Stomach (tissue), 9 donors: ENCODE results near the gene NUP93. TPM values are rescaled to one million over a fixed set of nuclear protein-coding genes. Genes with fewer than 3 reads are reported as not detected.

Source experiments
- DNase-seq, 2 donors: peaks; one replicate each; pipeline versions ENCODE4 v3.0.0 to v3.0.0-alpha.2; 2013 to 2019
- H3K27ac ChIP-seq, 5 donors: fragments of 200-600 bp in 4 of 5; sonication (generic) in 4 of 5; one replicate each; pipeline ENCODE4 v1.5.1; 2013 to 2019; ENCODE audit warnings: mild to moderate bottlenecking in 1 of 5, moderate library complexity in 1 of 5
- H3K27me3 ChIP-seq, 3 donors: fragments of 200-600 bp; sonication (generic); one replicate each; pipeline ENCODE4 v1.5.1; 2017 to 2019; ENCODE audit warnings: mixed run types in 1 of 3
- H3K36me3 ChIP-seq, 4 donors: fragments of 200-600 bp; sonication (generic); 1 replicate in 3 of 4; 2 replicates in 1 of 4; pipeline ENCODE4 v1.5.1; 2016 to 2019
- H3K4me1 ChIP-seq, 4 donors: fragments of 200-600 bp; sonication (generic); one replicate each; pipeline ENCODE4 v1.5.1; 2016 to 2019
- H3K4me3 ChIP-seq, 4 donors: fragments of 200-600 bp; sonication (generic) in 3 of 4; one replicate each; pipeline ENCODE4 v1.5.1; 2016 to 2019; ENCODE audit warnings: mild to moderate bottlenecking in 1 of 4
- H3K9me3 ChIP-seq, 4 donors: fragments of 200-600 bp; sonication (generic); one replicate each; pipeline ENCODE4 v1.5.1; 2016 to 2019
- EP300 ChIP-seq: sonication (generic); formaldehyde crosslinking; IDR thresholded peaks from one replicate; pipeline ENCODE4 v1.6.1; 2017; ENCODE audit warnings: antibody characterized with exemption
- POLR2A ChIP-seq, 4 donors: fragments of 450-650 bp; IDR thresholded peaks; one replicate each; pipeline ENCODE4 v1.6.1; 2016; ENCODE audit warnings: antibody characterized with exemption in 4 of 4, control low read depth in 2 of 4, mild to moderate bottlenecking in 1 of 4, moderate library complexity in 1 of 4
- POLR2AphosphoS5 ChIP-seq, 3 donors: sonication (generic); formaldehyde crosslinking; IDR thresholded peaks; one replicate each; pipeline ENCODE4 v1.6.1; 2016; ENCODE audit warnings: antibody characterized with exemption in 3 of 3
- WGBS, 5 donors: extraction: QIAGEN DNeasy Blood & Tissue Kit in 3 of 5; methylation state at CpG; one replicate each; pipeline versions ENCODE4 v1.1.5 to v1.1.7; 2013 to 2018; 5-methylcytosine and 5-hydroxymethylcytosine counted together
- intact Hi-C: fragments of 100-400 bp; cut with DNase I; formaldehyde crosslinking; loops from one replicate; pipeline ENCODE4 v1.15.1; 2023; ENCODE audit warnings: low total_unique reads
- polyA plus RNA-seq, 3 donors: library from polyadenylated mRNA; stranded (reverse); fragments of 200-250 nt; gene quantifications; one replicate each; pipeline ENCODE4 v1.2.3, GENCODE V29; 2013
- total RNA-seq, 5 donors: library from RNA; depleted of rRNA; stranded (reverse); fragments of >200 nt; gene quantifications; one replicate each; pipeline versions ENCODE4 v1.1.0 to v1.2.3, GENCODE V29; 2014 to 2016
- TF ChIP-seq, protein P1 (sequence below), 7 experiments: fragments of 450-650 bp in 4 of 7; fragments of 200-600 bp in 3 of 7; sonication (generic) in 3 of 7; IDR thresholded peaks; one replicate each; pipeline ENCODE4 v1.5.1; 2016 to 2019; ENCODE audit warnings: antibody characterized with exemption in 7 of 7, control low read depth in 2 of 7, mild to moderate bottlenecking in 1 of 7
- donor health status: healthy with polysubstance abuse.
- donor health status: Bipolar disorder and iron deficiency.
- donor health status: healthy.

The NUP93 gene
- total and polyA plus RNA-seq, 8 donors: 26.7 to 184 (median 47.2) TPM

DNA sequence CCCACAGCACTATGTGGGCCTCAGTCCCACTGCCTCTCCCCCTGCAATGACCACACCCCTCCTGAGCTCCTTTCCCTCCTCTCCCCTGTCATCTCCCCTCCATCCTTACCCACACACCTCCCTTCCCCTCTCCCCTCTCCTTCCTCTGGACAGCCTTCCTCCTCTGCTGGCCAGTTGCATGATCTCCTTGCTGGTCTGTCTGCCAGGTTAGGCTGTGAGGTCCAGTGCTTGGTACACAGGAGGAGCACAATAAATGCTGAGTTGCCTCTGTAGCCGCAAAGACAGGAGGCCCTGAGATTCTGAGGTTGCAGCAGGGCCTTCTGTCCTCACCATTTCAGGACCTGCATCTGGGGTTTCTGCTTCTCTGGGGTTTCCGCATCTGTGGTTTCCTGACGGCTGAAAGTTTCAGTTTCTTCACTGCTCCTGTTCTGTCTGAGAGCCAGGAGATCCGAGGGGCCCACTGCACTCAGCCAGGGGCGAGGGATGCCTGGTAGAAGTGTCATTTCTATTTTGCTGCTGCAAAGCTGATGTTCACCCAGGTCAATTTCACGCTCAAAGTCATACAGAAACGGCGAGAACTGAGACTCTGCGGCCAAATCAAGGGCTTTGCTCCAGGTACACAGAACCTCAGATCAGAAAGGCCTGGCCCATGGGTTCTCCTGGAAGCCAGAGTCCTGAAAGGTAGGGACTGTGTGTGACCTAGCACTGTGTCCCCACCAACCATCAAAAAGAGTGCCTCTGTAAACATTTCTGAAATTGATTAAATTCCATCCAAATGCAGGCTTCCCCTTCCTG is 130.5 kb downstream of the NUP93 start:
- 57 to 74% (median 69%) methylated on average over 9 of the region's 9 CpGs for WGBS, 5 donors
- H3K36me3 ChIP-seq: no peaks in the 10 kb centered on the region
- intact Hi-C loops: no loop called here
- DNase-seq: peak in 1 of 2 donors; percentile 40
- H3K4me3 ChIP-seq: no peak overlapping the region
- no peak for TF ChIP-seq EP300
- TF ChIP-seq, protein P1, sequence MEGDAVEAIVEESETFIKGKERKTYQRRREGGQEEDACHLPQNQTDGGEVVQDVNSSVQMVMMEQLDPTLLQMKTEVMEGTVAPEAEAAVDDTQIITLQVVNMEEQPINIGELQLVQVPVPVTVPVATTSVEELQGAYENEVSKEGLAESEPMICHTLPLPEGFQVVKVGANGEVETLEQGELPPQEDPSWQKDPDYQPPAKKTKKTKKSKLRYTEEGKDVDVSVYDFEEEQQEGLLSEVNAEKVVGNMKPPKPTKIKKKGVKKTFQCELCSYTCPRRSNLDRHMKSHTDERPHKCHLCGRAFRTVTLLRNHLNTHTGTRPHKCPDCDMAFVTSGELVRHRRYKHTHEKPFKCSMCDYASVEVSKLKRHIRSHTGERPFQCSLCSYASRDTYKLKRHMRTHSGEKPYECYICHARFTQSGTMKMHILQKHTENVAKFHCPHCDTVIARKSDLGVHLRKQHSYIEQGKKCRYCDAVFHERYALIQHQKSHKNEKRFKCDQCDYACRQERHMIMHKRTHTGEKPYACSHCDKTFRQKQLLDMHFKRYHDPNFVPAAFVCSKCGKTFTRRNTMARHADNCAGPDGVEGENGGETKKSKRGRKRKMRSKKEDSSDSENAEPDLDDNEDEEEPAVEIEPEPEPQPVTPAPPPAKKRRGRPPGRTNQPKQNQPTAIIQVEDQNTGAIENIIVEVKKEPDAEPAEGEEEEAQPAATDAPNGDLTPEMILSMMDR (IDR thresholded peaks at IDR 0.05): no peak
- TF ChIP-seq POLR2AphosphoS5 (IDR thresholded peaks at IDR 0.05): no peak
- TF ChIP-seq POLR2A (IDR thresholded peaks at IDR 0.05): no peak
- H3K27me3 ChIP-seq: no peaks in the 10 kb centered on the region
- H3K4me1 ChIP-seq: peaks cover 0 to 5% (median 2%) of the 10 kb centered on the region in 4 donors
- H3K9me3 ChIP-seq: no peaks in the 10 kb centered on the region
- H3K27ac ChIP-seq: no peak overlapping the region

DNA sequence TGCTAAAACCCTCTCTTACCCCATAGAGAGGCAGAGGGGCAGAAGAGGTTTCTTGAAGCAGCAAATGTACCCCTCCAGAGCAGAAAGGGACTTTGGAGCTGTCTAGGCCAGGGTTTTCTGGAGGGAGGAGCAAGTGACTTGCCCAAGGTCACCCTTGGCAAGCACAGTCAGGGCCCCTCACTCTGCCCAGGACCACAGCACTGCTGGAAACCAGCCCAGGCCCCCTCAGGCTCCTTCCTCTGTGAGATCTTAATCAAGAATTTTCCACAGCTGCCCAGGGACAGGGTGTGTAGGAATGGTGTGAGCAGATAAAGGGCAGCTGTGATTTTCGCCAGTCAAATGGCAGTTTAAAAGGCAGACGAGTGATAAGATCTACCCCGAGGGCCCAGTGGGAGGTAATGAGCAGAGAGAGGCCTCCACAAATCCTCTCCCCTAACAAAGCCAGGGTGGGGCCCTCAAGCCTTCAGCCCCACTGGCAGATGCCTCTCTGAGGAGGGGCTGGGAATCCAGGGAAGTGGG is 131.2 kb downstream of the NUP93 start:
- no peak overlapping the region for H3K27ac ChIP-seq
- no peaks in the 10 kb centered on the region for H3K9me3 ChIP-seq
- no peak for DNase-seq
- no peak overlapping the region for H3K4me3 ChIP-seq
- no peaks in the 10 kb centered on the region for H3K27me3 ChIP-seq
- no peak for TF ChIP-seq POLR2A (IDR thresholded peaks at IDR 0.05)
- H3K36me3 ChIP-seq: no peaks in the 10 kb centered on the region
- intact Hi-C loops: no loop called here
- H3K4me1 ChIP-seq: peaks cover 0 to 5% (median 2%) of the 10 kb centered on the region in 4 donors
- WGBS, 5 donors: 37 to 58% (median 49%) methylated on average over 3 of the region's 3 CpGs

DNA sequence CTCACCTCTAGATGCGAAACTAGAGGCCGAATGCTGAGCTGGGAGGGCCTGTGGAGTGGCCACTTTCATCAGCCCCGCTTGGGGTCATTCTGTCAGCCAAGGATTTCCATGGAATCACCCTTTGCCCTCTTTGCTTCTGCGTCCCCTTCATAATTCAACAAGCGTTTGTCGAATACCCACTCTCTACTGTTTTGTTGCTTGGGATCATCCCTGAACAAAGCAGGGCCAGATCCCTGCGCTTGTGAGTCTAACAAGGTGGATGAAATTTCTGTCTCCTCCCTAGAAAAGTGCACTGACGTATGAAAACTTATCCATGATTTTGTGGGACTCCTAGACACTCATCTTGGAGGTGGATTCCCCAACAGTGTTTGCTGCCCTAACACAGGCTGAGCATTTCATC is 131.8 kb downstream of the NUP93 start:
- no peaks in the 10 kb centered on the region for H3K27me3 ChIP-seq
- H3K4me3 ChIP-seq: no peak overlapping the region
- intact Hi-C loops: no loop called here
- DNase-seq: no peak
- TF ChIP-seq POLR2A (IDR thresholded peaks at IDR 0.05): no peak
- TF ChIP-seq POLR2AphosphoS5 (IDR thresholded peaks at IDR 0.05): no peak
- TF ChIP-seq, protein P1 (IDR thresholded peaks at IDR 0.05): no peak
- no peak for TF ChIP-seq EP300
- no peaks in the 10 kb centered on the region for H3K9me3 ChIP-seq
- peaks cover 0 to 5% (median 2%) of the 10 kb centered on the region in 4 donors for H3K4me1 ChIP-seq
- 93 to 97% (median 96%) methylated on average over 8 of the region's 8 CpGs for WGBS, 5 donors
- no peak overlapping the region for H3K27ac ChIP-seq
- no peaks in the 10 kb centered on the region for H3K36me3 ChIP-seq

DNA sequence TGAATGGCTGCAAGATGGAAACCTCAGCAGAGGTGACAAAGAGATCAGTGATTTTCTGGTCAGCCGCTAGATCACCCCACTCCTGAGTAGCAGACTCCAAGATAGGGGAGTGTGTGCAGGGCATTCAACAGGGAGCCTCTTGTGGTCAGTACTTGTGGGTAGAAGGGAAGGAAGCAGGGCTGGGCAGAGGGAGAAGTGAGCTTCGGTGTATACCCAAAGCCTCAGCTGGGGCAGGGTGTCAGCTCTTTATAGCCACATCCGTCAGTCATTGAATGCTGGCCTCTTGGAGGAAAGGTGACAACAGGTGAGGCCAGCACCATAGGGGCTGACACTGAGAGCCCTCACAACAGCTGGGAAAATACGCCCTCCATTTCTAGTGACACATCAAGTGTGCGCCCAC is 132.8 kb downstream of the NUP93 start:
- Histone ChIP-seq H3K27ac (no peak overlapping the region), H3K27me3 (no peaks in the 10 kb centered on the region), H3K4me3 (no peak overlapping the region), H3K9me3 (no peaks in the 10 kb centered on the region), H3K4me1 (peaks cover 0 to 15% (median 11%) of the 10 kb centered on the region in 4 donors), H3K36me3 (no peaks in the 10 kb centered on the region)
- no peak for DNase-seq
- intact Hi-C loops: no loop called here
- 75 to 91% (median 79%) methylated on average over 5 of the region's 5 CpGs for WGBS, 5 donors
- TF ChIP-seq, protein P1 (IDR thresholded peaks at IDR 0.05): no peak
- TF ChIP-seq POLR2AphosphoS5 (IDR thresholded peaks at IDR 0.05) (no peak), EP300 (no peak), POLR2A (IDR thresholded peaks at IDR 0.05) (no peak)

DNA sequence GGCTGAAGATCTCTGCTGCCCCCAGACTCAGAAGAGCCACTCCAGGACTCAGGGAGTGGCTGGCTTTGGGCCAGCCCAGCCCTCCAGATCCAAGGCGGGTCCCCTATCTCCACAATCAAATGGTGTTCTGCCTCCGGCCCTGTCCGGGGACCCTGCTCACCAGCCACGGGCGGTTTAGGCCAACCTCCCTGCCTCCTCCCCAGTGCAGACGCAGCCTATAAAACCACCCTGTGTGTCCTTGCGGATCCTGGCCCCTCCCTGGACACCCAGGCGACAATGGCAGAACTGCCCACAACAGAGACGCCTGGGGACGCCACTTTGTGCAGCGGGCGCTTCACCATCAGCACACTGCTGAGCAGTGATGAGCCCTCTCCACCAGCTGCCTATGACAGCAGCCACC is 135.0 kb downstream of the NUP93 start, which contains the start of gene SLC12A3:
SLC12A3 (plus strand) TSS at position 248 of the 400 bp plus-strand sequence; CDS start at position 277, 29 bp downstream.
- Histone ChIP-seq H3K27ac (no peak within 1 kb of the TSS), H3K9me3 (no peaks in the 10 kb centered on the region), H3K4me3 (no peak within 1 kb of the TSS), H3K36me3 (no peaks in the 10 kb centered on the region), H3K27me3 (no peaks in the 10 kb centered on the region), H3K4me1 (peaks cover 0 to 16% (median 12%) of the 10 kb centered on the region in 4 donors)
- TF ChIP-seq, protein P1 (IDR thresholded peaks at IDR 0.05): no peak
- no peak for TF ChIP-seq POLR2AphosphoS5 (IDR thresholded peaks at IDR 0.05)
- TF ChIP-seq POLR2A (IDR thresholded peaks at IDR 0.05): no peak
- no peak for TF ChIP-seq EP300
- intact Hi-C loops: loop anchor here (5.0 kb wide), 1 partner anchor 87 kb away; no protein-coding TSS in a partner anchor
- WGBS, 5 donors: 78 to 86% (median 79%) methylated on average over 8 to 12 of the region's 12 CpGs
- no peak for DNase-seq
